ENCODE results near the gene FOXD2.
"Not testable (repeated sequence)": the region's sequence is repeated elsewhere in the genome, so short reads cannot be mapped to it uniquely, and the experiment has no call there.

The FOXD2 gene

GRCh38 chr1:47439819-47440598 lies 2.2 kb downstream of the FOXD2 start:
- no peak for DNase-seq (ENCODE audit: low read depth in 2 of 2)

GRCh38 chr1:47440599-47441081 lies 2.8 kb downstream of the FOXD2 start:
- DNase-seq (ENCODE audit: low read depth in 2 of 2), result no peak

GRCh38 chr1:47441450-47442106 lies 3.7 kb downstream of the FOXD2 start:
- no peak for DNase-seq (ENCODE audit: low read depth in 2 of 2)

- DNase-seq (ENCODE audit: low read depth in 2 of 2), result no peak
These were observed 4.4 kb downstream of the FOXD2 start for GRCh38 chr1:47442202-47442601.

- DNase-seq (ENCODE audit: low read depth in 2 of 2), result no peak
These were observed 5.1 kb downstream of the FOXD2 start for GRCh38 chr1:47442842-47443529.

- DNase-seq (ENCODE audit: low read depth in 2 of 2), result no peak
These were observed 5.9 kb downstream of the FOXD2 start for GRCh38 chr1:47443530-47444296.

- DNase-seq (ENCODE audit: low read depth in 2 of 2), result no peak
These were observed 6.4 kb downstream of the FOXD2 start for GRCh38 chr1:47444297-47444561.

- DNase-seq (ENCODE audit: low read depth in 2 of 2), result no peak
These were observed 7.0 kb downstream of the FOXD2 start for GRCh38 chr1:47444562-47445465.

- no peak for DNase-seq (ENCODE audit: low read depth in 2 of 2)
These were observed 8.1 kb downstream of the FOXD2 start for GRCh38 chr1:47445823-47446550.

- no peak for DNase-seq (ENCODE audit: low read depth in 2 of 2)
These were observed 10.8 kb downstream of the FOXD2 start for GRCh38 chr1:47448462-47449222.

- DNase-seq (ENCODE audit: low read depth in 2 of 2), result no peak
These were observed 12.1 kb downstream of the FOXD2 start for GRCh38 chr1:47449822-47450552.

GRCh38 chr1:47450606-47451005 lies 12.8 kb downstream of the FOXD2 start:
- no peak for DNase-seq (ENCODE audit: low read depth in 2 of 2)

- DNase-seq (ENCODE audit: low read depth in 2 of 2), result no peak
These were observed 14.6 kb downstream of the FOXD2 start for GRCh38 chr1:47452426-47452825.

- not testable (repeated sequence) for DNase-seq (ENCODE audit: low read depth in 2 of 2)
These were observed 16.1 kb downstream of the FOXD2 start for GRCh38 chr1:47453910-47454309.

GRCh38 chr1:47456250-47456649 lies 18.4 kb downstream of the FOXD2 start:
- no peak for DNase-seq (ENCODE audit: low read depth in 2 of 2)

- not testable (repeated sequence) for DNase-seq (ENCODE audit: low read depth in 2 of 2)
These were observed 19.7 kb downstream of the FOXD2 start for GRCh38 chr1:47457547-47457946.

- DNase-seq (ENCODE audit: low read depth in 2 of 2), result no peak
These were observed 21.5 kb downstream of the FOXD2 start for GRCh38 chr1:47459253-47459788.

GRCh38 chr1:47460040-47460439 lies 22.2 kb downstream of the FOXD2 start:
- no peak for DNase-seq (ENCODE audit: low read depth in 2 of 2)

- no peak for DNase-seq (ENCODE audit: low read depth in 2 of 2)
These were observed 22.6 kb downstream of the FOXD2 start for GRCh38 chr1:47460456-47460855.

All from stimulated activated CD8-positive, alpha-beta memory T cell treated with anti-CD3 and anti-CD28 coated beads, Interleukin-15, amount 100 ng/mL, for 48 hours (primary cell).